ENCODE data around the gene SLC24A5.

The SLC24A5 gene

DNA sequence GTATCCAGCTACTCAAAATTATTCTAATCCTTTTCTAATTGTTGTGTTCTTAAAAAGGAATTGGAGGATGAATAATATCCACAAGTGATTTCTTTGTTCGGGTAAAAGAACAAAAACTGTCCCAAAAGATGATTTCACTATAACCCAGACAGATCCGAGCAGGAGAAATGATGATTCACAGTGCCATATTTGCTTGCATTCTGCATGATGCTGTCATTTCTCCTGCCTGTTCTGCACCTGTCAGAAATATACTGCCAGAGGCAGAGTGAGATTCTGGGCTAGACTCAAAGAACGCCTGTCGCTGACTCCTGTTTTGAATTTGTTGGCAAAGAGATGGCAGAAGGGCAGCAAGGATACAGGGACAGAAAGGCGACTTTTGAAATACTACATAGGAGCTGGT lies 34.7 kb upstream of the SLC24A5 start:
- TF ChIP-seq ZNF274 (IDR thresholded peaks at IDR 0.05; ENCODE audit: low read depth, low read length) (no peak), YY1 (IDR thresholded peaks at IDR 0.05; ENCODE audit: insufficient read depth, insufficient read length) (no peak), SUZ12 (IDR thresholded peaks at IDR 0.05; ENCODE audit: extremely low read depth, insufficient read depth, insufficient read length) (no peak)
- Histone ChIP-seq H3K4me3 (ENCODE audit: insufficient read length, low read depth) (no peak overlapping the region), H3K9ac (ENCODE audit: insufficient read length, low read depth) (no peak overlapping the region), H3K27me3 (ENCODE audit: insufficient read depth, insufficient read length) (no peaks in the 10 kb centered on the region), H3K9me3 (ENCODE audit: insufficient read depth, low read length) (peaks cover 20% of the 10 kb centered on the region; the same call in 1 of the 2 replicates), H3K4me1 (ENCODE audit: insufficient read depth, insufficient read length) (no peaks in the 10 kb centered on the region), H3K36me3 (ENCODE audit: insufficient read depth, insufficient read length, low read length) (no peaks in the 10 kb centered on the region)
- no peak for DNase-seq (ENCODE audit: low read depth, low spot score)

DNA sequence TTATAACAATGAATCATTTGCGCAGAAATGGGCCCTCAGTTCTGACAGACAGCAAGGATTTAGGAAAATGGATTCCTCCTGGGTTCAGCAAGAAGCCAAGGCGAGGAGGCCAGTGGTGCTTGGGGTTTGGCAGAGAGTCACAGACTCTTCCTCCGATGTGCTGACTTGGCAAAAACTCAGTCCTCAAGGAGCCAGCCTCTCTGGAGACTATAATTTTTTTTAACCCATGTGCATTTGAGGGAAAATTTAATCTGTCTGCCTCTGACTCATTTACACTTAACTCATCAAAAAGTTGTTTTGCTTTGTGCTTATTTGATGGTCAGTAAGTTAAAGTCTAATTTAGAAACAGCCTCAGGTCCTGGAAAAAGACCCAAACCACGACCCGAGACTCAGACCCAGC lies 34.2 kb upstream of the SLC24A5 start:
- Histone ChIP-seq H3K4me1 (ENCODE audit: insufficient read depth, insufficient read length) (no peaks in the 10 kb centered on the region), H3K9me3 (ENCODE audit: insufficient read depth, low read length) (peaks cover 20% of the 10 kb centered on the region; the same call in 1 of the 2 replicates), H3K36me3 (ENCODE audit: insufficient read depth, insufficient read length, low read length) (no peaks in the 10 kb centered on the region), H3K27me3 (ENCODE audit: insufficient read depth, insufficient read length) (no peaks in the 10 kb centered on the region), H3K4me3 (ENCODE audit: insufficient read length, low read depth) (no peak overlapping the region), H3K9ac (ENCODE audit: insufficient read length, low read depth) (no peak overlapping the region)
- DNase-seq (ENCODE audit: low read depth, low spot score) = no peak
- no peak for TF ChIP-seq YY1 (IDR thresholded peaks at IDR 0.05; ENCODE audit: insufficient read depth, insufficient read length)
- no peak for TF ChIP-seq SUZ12 (IDR thresholded peaks at IDR 0.05; ENCODE audit: extremely low read depth, insufficient read depth, insufficient read length)
- no peak for TF ChIP-seq ZNF274 (IDR thresholded peaks at IDR 0.05; ENCODE audit: low read depth, low read length)

DNA sequence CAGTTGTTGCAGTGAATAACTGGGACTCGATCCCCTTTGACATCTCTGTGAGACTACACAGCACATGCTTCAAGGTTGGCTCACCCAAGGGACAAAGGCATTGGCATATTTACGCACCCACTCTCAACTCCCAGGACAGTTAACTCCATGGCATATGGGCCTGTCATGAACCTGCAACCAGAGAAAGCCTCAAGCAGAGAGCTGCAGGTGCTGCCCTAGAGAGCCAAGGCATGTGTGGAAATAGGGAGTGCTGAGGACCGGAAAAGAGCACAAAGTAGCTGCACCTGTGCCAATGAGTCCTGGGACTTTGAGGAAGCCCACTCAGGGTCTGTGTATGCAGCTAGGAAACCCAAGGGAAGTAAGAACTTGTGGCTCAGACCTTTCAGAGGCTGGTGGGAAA lies 32.9 kb upstream of the SLC24A5 start:
- H3K4me1 ChIP-seq (ENCODE audit: insufficient read depth, insufficient read length) = no peaks in the 10 kb centered on the region
- H3K36me3 ChIP-seq (ENCODE audit: insufficient read depth, insufficient read length, low read length) = no peaks in the 10 kb centered on the region
- no peaks in the 10 kb centered on the region for H3K27me3 ChIP-seq (ENCODE audit: insufficient read depth, insufficient read length)
- TF ChIP-seq ZNF274 (IDR thresholded peaks at IDR 0.05; ENCODE audit: low read depth, low read length) = no peak
- TF ChIP-seq SUZ12 (IDR thresholded peaks at IDR 0.05; ENCODE audit: extremely low read depth, insufficient read depth, insufficient read length) = no peak
- no peak for TF ChIP-seq YY1 (IDR thresholded peaks at IDR 0.05; ENCODE audit: insufficient read depth, insufficient read length)
- H3K4me3 ChIP-seq (ENCODE audit: insufficient read length, low read depth) = no peak overlapping the region
- no peak overlapping the region for H3K9ac ChIP-seq (ENCODE audit: insufficient read length, low read depth)
- H3K9me3 ChIP-seq (ENCODE audit: insufficient read depth, low read length) = peaks cover 20% of the 10 kb centered on the region; the same call in 1 of the 2 replicates
- DNase-seq (ENCODE audit: low read depth, low spot score) = no peak

DNA sequence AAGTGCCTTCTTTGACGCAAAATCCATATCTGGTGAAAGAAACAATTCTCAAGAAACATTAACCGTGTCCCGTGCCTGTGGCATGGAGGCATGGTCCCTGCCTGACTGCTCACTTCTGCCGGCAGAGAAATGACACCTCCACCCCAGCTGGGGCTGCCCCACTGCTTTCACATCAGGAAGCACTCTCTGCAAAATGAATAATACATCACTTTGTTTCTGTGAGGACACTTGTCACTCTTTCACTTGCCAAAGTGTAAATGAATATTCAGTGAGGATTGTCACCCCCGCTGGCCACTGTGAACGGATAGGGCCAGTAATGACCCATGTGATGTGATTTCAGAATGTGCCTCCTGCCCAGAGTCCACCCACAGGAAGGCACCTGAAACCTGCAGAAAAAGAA lies 31.1 kb upstream of the SLC24A5 start:
- H3K9me3 ChIP-seq (ENCODE audit: insufficient read depth, low read length) = peaks cover 20% of the 10 kb centered on the region; the same call in 1 of the 2 replicates
- H3K4me3 ChIP-seq (ENCODE audit: insufficient read length, low read depth) = no peak overlapping the region
- H3K9ac ChIP-seq (ENCODE audit: insufficient read length, low read depth) = no peak overlapping the region
- H3K4me1 ChIP-seq (ENCODE audit: insufficient read depth, insufficient read length) = no peaks in the 10 kb centered on the region
- no peaks in the 10 kb centered on the region for H3K36me3 ChIP-seq (ENCODE audit: insufficient read depth, insufficient read length, low read length)
- DNase-seq (ENCODE audit: low read depth, low spot score) = no peak
- TF ChIP-seq YY1 (IDR thresholded peaks at IDR 0.05; ENCODE audit: insufficient read depth, insufficient read length) = no peak
- no peak for TF ChIP-seq ZNF274 (IDR thresholded peaks at IDR 0.05; ENCODE audit: low read depth, low read length)
- no peak for TF ChIP-seq SUZ12 (IDR thresholded peaks at IDR 0.05; ENCODE audit: extremely low read depth, insufficient read depth, insufficient read length)
- H3K27me3 ChIP-seq (ENCODE audit: insufficient read depth, insufficient read length) = no peaks in the 10 kb centered on the region

DNA sequence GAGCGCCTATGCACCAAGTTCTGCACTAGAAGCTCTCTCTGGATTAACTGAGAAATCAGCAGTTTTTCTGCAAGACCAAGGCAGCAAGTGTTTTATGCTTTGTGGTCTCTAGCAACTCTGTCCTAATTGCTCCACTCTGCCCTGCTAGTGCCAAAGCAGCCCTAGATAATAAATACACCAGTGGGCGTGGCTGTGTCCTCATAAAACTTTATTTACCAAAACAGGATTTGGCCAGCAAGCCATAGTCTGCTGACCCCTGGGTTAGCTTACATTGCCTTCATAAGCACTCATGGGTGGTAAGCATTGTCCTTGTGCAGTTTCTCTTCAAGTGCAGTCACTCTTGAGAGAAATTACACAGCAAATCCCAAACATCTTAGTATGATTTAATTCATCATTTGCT lies 30.7 kb upstream of the SLC24A5 start:
- peaks cover 20% of the 10 kb centered on the region; the same call in 1 of the 2 replicates for H3K9me3 ChIP-seq (ENCODE audit: insufficient read depth, low read length)
- H3K9ac ChIP-seq (ENCODE audit: insufficient read length, low read depth) = no peak overlapping the region
- no peaks in the 10 kb centered on the region for H3K4me1 ChIP-seq (ENCODE audit: insufficient read depth, insufficient read length)
- no peak for TF ChIP-seq SUZ12 (IDR thresholded peaks at IDR 0.05; ENCODE audit: extremely low read depth, insufficient read depth, insufficient read length)
- TF ChIP-seq YY1 (IDR thresholded peaks at IDR 0.05; ENCODE audit: insufficient read depth, insufficient read length) = no peak
- no peak for TF ChIP-seq ZNF274 (IDR thresholded peaks at IDR 0.05; ENCODE audit: low read depth, low read length)
- H3K36me3 ChIP-seq (ENCODE audit: insufficient read depth, insufficient read length, low read length) = no peaks in the 10 kb centered on the region
- no peak for DNase-seq (ENCODE audit: low read depth, low spot score)
- H3K27me3 ChIP-seq (ENCODE audit: insufficient read depth, insufficient read length) = no peaks in the 10 kb centered on the region
- no peak overlapping the region for H3K4me3 ChIP-seq (ENCODE audit: insufficient read length, low read depth)

DNA sequence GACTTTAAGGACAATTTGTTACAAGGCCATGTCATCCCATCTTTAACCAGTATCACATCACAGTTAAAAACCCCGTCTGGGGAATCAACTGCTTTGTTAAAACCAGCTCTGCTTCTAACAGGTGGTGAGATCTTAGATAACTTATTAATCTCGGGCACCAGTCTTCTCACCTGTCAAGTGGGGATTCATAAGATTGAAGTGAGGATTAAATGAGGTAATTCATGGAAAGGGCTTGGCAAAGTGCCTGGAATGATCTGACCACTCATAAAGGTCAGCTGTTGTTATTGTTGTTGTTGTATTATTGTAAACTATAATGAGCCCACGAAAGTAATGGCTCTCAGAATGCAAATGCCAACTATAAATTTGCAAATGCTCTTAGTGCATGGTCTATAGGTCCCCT lies 30.1 kb upstream of the SLC24A5 start:
- Histone ChIP-seq H3K9me3 (ENCODE audit: insufficient read depth, low read length) (peaks cover 20% of the 10 kb centered on the region; the same call in 1 of the 2 replicates), H3K4me1 (ENCODE audit: insufficient read depth, insufficient read length) (no peaks in the 10 kb centered on the region), H3K27me3 (ENCODE audit: insufficient read depth, insufficient read length) (no peaks in the 10 kb centered on the region), H3K4me3 (ENCODE audit: insufficient read length, low read depth) (no peak overlapping the region), H3K36me3 (ENCODE audit: insufficient read depth, insufficient read length, low read length) (no peaks in the 10 kb centered on the region), H3K9ac (ENCODE audit: insufficient read length, low read depth) (no peak overlapping the region)
- no peak for TF ChIP-seq SUZ12 (IDR thresholded peaks at IDR 0.05; ENCODE audit: extremely low read depth, insufficient read depth, insufficient read length)
- no peak for DNase-seq (ENCODE audit: low read depth, low spot score)

DNA sequence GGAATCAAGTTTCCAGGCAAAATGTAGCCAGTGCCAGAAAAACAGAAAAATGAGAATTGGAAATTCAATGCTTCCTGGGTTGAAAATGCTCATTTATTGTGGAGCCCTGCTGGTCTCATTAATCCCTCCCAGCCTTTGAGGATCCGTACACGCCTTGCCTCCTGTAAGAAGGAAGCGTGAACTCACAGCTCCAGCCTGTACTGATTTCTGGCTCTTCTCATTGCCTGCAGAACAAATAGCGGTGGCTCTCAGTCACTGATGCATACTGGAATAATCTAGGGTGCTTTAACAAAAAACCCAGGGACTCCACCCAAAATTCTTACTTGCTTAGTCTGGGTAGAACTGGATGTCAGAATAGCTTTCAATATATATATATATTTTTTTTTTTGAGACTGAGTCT lies 29.3 kb upstream of the SLC24A5 start:
- H3K27me3 ChIP-seq (ENCODE audit: insufficient read depth, insufficient read length) = no peaks in the 10 kb centered on the region
- no peak overlapping the region for H3K4me3 ChIP-seq (ENCODE audit: insufficient read length, low read depth)
- H3K36me3 ChIP-seq (ENCODE audit: insufficient read depth, insufficient read length, low read length) = no peaks in the 10 kb centered on the region
- no peak overlapping the region for H3K9ac ChIP-seq (ENCODE audit: insufficient read length, low read depth)
- peaks cover 20% of the 10 kb centered on the region; the same call in 1 of the 2 replicates for H3K9me3 ChIP-seq (ENCODE audit: insufficient read depth, low read length)
- no peaks in the 10 kb centered on the region for H3K4me1 ChIP-seq (ENCODE audit: insufficient read depth, insufficient read length)
- no peak for DNase-seq (ENCODE audit: low read depth, low spot score)
- TF ChIP-seq SUZ12 (IDR thresholded peaks at IDR 0.05; ENCODE audit: extremely low read depth, insufficient read depth, insufficient read length) = no peak
- TF ChIP-seq ZNF274 (IDR thresholded peaks at IDR 0.05; ENCODE audit: low read depth, low read length) = no peak
- TF ChIP-seq YY1 (IDR thresholded peaks at IDR 0.05; ENCODE audit: insufficient read depth, insufficient read length) = no peak

All from NT2/D1 (cell line).